ENCODE measurements around the gene MICAL3.

The MICAL3 gene

DNA sequence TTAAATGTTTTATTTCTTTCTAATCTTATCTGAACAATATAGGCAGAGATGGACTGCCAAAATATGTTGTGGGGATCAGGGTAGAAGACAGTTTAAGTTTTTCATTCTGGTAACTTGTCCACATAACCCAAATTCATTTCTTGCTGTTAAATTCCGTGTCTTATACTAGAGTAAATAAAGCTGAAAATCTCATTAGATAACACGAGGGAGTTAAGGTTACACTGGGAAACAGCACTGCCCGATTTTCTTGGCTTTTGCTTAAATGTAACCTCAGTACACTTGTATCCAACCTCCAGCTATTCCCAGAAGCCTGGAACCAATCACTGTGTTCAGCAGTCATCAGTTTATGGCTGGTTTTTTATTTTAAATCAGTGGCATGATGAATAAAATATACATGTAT, 48.2 kb downstream of the MICAL3 start:
- no peak for DNase-seq (ENCODE audit: low read depth in 1 of 2, low spot score in 1 of 2)

DNA sequence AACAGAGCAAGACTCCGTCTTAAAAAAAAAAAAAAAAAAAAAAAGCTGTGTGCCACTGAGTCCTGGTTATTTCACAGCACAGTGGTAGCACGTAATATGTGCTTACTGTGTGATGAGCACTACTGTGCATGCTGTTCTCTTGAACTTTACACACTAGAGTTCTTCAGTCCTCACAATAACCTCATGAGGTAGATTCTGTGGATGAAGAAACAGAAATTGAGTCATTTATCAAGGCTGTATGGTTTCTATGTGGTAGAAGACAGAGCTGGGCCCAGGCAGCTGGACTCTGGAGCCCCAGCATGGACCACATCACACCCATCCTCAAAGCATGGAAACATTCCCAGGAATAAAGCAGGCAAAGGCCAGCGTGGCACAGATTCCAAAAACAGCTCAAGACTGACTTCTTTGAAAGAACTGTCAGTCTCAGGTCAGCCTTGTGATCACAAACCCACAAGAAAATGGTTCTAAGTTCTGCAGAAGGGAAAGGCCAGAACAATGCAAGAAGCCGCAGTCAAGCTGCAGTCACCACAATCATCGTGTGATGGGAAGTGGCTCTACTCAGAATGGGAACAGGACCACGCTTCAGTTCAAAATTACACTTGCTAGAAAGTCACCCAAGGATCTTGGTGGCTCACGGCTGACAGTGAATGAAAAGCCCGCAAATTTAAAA, 49.5 kb downstream of the MICAL3 start:
- no peak for DNase-seq (ENCODE audit: low read depth in 1 of 2, low spot score in 1 of 2)

DNA sequence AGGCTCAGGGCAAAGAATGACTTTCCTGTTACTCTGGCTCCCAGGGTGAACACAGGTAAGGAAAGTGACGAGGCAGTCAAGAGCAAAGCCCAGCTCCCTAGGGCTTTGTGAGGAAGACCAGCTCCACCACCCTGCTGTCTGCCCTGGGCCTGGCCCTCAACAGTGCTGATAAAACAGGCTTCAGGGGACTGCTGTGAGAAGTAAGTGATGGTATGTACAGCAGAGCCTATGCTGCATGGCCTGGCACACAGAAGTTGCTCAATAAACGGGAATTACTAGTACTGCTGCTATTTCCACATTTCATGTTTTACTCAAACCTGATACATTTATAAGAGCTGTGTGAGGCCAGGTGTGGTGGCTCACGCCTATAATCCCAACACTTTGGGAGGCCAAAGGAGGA, 50.3 kb downstream of the MICAL3 start:
- no peak for DNase-seq (ENCODE audit: low read depth in 1 of 2, low spot score in 1 of 2)

DNA sequence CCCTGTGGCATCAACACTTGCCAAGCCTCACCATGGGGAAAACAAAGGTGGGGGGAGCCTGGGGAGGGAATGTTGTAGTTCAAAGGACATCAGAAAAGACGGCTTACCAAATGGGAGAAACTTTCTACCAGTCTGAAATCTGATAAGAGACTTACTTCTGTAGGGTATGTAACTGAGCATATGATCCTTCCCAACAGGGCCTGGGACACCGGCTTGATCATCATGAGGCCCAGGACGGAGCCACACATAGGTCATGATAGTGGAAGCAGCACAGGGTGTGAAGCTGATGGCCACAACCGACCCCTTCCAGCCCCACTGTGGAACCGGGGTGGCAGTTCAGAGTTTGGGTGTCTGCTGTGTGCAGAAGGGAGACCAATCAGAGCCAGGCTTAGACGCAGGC, 51.1 kb downstream of the MICAL3 start:
- no peak for DNase-seq (ENCODE audit: low read depth in 1 of 2, low spot score in 1 of 2)

DNA sequence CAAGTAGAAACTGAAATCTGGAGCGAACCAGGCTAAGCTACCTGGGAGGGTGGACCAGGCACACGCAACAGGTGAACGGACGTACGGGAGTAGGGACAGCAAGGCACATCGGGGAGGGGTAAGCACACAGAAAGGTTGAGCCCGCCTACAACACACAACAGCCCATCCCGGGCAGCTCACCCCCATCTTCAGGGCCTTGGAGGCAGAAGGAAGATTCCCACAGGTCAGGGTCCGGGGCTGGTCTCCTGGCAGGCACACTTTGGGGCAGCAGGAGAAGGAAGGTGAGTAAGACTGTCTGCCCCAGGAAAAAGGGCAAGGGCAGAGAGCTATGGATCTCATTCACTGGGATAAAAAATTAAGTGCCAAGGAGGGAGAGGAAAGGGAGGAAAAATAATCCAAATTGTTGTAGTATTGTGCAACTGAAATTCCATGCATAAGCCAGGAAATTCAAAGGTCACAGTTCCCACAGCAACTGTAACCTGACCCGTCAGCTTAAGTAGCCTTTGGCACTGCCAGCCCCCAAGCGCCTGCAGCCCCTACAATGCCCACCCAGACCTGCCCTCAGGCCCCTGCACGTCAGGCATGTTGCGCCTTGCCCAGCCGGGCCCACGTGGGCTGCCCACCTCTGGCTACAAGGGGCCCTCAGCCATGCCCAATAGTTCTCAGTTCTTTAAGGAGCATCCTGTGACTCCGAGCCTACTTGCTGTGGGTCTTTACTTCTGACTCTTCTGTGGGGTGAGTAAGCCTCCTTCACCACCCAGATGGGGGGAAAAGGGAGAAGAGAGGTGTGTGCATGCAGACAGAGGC, 51.8 kb downstream of the MICAL3 start:
- DNase-seq (ENCODE audit: low read depth in 1 of 2, low spot score in 1 of 2): no peak

DNA sequence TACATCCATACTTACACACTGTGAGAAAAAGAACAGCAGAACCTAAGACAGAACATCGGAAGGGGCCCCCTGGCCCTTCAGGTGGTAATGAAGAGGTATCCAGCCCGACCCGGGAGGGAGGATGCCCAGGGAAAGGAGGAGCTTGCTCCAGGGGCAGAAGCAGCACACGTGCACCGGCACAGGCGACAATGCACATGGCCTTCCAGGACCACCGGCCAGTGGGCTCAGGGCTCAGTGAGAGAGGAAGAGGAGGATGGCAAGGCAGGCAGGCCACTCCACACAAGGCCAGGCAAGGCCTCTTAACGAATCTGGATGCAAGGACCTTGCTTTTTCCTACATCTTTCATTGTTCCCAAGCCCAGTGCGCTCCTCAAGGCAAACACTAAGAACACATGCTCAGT, 52.6 kb downstream of the MICAL3 start:
- no peak for DNase-seq (ENCODE audit: low read depth in 1 of 2, low spot score in 1 of 2)

DNA sequence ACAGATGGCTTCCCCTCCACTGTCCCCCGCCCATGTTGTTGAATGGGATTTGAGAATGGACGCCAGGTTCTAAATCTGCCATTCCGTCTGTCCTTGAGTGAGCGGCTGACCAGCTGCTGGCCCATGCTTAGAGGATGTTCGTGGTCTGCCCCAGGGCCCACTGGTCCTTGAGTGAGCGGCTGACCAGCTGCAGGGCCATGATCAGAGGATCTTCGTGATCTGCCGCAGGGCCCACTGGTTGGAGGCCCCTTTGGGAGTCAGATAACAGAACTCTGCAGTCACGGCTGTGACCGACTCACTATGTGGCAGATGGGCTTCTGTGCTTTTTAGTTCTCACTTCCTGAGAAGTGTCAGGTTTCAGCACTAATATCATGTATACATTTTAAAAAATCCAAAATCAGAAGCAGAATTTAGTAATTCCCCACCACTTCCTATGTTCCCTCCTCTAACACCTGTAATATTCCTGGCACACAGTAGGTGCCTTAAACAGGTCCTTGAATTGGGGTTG, 54.1 kb downstream of the MICAL3 start:
- DNase-seq (ENCODE audit: low read depth in 1 of 2, low spot score in 1 of 2): no peak

DNA sequence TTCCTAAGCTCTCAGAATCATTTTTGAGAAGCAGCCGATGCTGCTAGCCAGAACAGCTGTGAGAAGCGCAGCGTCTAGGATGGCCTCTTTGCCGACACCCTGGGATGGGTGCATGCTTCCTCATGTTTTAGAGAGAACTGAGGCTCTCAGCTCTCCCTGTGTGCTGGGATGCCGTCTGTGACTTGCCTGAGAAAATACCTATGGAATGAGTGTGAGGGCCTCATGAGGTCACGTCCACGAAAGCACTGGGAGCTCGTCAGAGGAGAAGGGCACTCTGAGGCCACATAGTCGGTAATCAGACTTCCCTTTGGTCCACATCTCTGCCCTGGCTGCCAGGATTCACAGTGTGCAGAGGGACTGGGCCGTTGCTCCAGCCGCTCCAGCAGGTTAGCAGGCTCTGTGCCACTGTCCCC, 54.7 kb downstream of the MICAL3 start:
- DNase-seq (ENCODE audit: low read depth in 1 of 2, low spot score in 1 of 2): no peak

DNA sequence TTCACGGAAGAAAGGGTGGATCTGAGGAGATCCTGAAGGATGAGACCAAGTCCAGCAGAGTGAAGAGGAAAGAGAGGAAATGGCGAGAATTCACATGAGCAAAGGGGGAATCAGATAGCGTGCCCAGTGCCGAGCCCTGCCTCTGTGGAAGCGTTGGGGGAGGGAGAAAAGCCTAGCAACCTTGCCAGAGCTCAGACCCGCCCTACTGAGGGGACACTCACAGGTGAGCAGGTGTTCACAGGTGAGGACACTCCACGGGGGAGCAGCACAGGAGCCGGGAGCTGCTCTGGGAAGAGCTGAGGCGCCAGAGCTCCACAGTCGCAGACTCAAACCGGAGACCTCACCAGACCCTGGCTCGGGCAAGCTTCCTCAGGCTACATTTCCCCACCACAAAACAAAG, 56.2 kb downstream of the MICAL3 start:
- DNase-seq (ENCODE audit: low read depth in 1 of 2, low spot score in 1 of 2): no peak

DNA sequence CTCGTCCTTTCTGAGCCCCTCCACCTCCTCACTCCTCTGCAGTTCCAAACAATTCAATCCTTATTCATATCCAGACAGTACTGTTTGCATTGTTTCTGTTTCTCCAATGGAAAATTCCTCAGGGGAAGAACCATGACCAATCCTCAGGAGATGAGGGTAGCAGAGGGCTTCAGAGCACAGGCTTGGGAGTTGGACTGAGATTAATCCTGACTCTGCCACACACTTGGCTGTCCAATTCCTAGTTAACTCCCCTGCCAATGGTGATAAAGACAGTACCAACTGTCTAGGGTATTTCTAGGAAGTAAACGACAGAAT, 58.0 kb downstream of the MICAL3 start:
- DNase-seq (ENCODE audit: low read depth in 1 of 2, low spot score in 1 of 2): no peak

DNA sequence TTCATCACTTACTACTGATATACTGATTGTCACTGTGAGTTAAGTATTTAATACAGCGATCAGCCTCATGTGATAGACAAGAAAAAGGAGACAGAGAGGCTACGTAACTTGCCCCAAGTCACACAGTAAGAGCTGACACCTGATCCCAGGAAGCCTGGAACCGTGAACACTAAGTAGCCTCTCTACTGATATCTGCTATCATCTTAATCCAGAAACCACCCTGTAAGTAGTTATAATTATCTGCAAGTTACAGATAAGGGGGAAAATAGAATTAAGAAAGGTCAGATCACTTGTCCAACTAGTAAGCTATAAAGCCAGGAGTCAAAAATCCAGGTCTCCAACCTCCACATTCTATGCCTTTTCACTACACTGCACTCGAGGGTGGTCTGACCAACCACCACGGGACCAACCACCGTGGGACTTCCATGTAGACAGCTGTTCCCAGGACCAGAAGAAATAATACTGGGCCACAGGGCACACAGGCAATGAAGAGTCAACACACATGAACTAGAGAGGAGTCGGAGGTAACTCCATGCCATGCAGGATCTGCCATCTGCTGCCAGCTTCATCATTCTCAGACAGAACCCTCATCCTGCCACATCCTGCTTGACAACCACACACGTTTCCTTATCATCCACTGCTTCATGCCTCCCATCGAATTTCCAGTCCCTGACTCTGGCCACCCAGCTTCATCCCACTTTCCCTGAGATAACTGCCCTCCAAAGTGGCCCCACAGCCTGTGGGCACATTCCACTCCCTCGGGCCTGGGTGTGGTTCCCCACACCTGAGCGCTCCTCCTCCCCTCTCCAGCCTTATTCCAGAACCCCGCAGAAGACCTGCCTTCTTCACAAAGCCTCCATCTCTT, 58.6 kb downstream of the MICAL3 start:
- no peak for DNase-seq (ENCODE audit: low read depth in 1 of 2, low spot score in 1 of 2)

DNA sequence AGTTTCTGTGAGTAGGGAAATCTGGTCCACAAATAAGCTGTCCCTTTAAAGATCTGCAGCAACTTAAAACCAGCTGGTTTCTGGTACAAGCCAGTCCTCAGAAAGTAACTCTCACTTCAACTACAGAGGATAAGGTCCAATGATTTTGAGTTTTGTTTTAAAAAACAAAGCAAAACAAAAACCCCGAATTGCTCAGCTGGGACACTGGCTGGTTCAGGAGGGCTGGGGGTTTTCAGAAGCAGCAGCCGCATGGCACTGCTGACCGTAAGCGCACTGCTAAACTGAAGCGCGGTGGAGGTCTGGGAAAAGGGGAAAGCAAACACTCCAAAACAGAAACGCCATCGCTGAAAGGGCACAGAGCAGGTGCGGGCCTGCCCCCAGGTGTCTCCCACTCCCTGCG, 59.7 kb downstream of the MICAL3 start:
- DNase-seq (ENCODE audit: low read depth in 1 of 2, low spot score in 1 of 2): no peak

DNA sequence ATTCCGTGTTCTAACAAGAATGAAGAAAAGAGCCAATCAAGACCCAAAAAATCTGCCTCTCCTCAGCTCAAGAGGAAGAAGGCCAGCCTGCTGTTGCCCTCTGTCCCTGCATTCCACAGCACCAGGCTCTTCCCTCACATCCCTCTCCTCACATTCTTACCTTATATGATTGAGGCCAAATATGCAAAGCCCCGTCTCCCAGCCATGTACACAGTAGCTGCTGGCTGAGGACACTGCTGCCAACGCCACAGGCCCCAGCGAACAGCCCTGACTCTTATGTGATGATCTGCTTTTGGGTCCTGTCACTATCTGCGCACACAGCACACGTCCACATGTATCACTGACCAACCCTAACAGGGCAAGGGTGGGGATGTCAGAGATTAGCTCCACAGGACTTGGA, 60.2 kb downstream of the MICAL3 start:
- DNase-seq (ENCODE audit: low read depth in 1 of 2, low spot score in 1 of 2): no peak

DNA sequence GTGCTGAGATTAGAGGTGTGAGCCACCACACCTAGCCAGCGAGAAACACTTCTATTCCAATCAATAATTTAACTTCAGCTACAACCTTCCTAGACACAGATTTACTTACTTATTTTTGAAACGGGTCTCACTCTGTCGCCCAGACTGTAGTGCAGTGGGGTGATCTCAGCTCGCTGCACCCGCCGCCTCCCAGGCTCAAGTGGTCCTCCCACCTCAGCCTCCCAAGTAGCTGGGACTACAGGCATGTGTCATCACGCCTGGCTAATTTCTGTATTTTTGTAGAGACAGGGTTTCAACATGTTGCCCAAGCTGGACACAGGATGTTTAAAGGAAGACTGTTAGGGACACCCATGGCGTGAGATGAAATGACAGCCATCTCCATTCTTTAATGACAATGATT, 61.3 kb downstream of the MICAL3 start:
- DNase-seq (ENCODE audit: low read depth in 1 of 2, low spot score in 1 of 2): no peak

DNA sequence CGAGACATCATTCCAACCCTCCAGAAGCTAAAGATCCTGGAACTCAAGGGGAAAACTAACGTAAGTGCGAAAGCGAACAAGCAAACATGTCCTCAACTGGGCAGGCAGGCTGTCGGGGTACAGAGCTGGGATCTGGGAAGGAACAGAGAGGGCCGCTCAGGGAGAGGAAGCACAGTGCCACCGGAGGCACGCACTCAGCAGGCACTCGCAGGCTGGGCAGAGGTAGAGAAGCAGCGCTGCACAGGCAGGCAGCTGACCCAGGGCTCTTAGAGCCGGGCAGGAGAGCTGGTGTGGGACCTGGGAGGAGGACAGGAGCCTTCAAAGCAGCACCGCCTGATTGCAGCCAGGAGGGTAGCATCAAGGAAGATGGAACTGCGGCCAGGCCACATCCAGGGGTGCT, 62.2 kb downstream of the MICAL3 start:
- no peak for DNase-seq (ENCODE audit: low read depth in 1 of 2, low spot score in 1 of 2)

DNA sequence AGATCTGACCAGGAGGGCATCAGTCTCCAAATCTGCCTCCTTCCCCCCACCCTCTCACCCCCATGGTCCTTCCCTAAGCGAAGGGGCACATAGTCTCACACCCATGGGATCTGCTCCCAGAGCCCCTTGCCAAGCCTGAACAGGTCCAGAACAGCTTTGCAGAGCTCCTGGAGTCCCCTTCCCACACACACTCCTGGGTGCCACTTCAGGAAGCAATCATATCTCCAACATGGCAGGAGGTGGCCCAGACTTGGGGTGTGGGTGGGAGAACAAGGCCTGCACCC, 63.0 kb downstream of the MICAL3 start:
- no peak for DNase-seq (ENCODE audit: low read depth in 1 of 2, low spot score in 1 of 2)

DNA sequence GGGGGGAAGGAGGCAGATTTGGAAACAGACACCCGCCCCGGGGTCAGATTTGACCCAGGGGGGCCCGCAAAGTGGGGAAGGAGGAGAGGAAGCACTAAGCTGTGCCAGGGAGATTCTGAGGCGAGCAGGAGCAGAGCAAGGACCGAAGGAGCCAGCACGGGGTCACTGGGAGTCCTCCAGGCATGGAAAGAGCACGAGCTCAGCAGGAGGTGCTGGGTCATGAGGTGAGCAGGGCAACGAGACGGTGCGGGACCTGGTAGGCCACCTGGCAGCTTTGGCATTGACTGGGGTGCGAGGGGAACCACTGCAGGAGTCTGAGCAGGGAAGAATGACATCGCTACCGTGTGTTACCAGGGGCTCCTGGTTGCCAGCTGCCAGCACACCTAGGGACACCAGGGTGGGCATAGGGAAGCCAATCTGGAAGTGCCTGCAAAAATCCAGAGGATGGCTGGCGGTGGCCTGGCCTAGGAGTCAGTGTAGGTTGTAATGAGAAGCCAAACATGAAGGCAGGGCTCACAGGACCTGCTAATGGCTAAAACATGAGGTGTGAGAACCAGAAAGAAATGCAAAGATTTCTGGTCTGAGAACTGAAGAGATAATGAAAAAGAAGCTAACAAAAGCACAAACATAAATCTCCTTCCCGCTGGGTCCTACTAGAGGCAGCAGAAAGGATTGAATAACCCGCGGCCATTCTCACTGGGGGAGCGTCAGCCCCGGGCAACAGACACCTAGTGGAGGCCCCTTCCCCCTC, 63.5 kb downstream of the MICAL3 start:
- DNase-seq (ENCODE audit: low read depth in 1 of 2, low spot score in 1 of 2): no peak

DNA sequence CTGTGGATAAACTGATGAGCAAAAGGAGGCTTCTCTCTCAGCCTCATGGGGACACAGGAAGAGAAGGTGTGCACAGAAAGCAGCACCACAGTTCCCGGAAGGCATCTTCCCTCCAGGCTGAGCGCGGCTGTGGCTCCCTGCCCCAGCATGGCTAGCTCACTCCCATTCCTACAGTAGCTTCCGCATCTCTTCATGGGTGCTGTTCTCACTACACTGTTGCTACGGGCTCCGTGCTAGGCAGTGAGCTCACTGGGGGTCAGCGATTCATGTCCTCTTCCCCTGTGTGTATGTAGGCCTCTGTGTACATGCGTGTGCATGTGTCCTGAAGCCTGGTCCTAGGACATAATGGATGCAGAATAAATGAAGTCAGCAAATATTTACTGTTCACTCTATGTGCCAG, 64.3 kb downstream of the MICAL3 start:
- DNase-seq (ENCODE audit: low read depth in 1 of 2, low spot score in 1 of 2): no peak

DNA sequence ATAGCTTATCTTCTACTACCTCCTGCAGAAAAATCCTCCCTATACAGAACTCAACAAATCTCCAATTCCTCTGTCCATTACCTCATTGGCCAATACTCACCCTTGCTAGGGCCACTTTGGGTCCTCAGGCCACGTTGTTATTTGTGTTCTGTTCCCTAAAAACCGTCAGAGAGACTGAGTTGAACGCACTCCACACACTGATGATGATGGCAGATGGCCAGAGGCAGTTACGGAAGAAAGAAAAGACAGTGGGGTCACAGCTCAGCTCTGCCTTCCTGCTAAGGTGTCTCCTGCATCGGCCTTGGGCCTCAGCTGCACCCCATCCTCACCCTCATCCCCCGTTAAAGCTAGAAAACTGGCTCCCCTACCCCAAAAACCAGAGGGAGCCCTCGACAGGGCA, 66.2 kb downstream of the MICAL3 start:
- DNase-seq (ENCODE audit: low read depth in 1 of 2, low spot score in 1 of 2): no peak

DNA sequence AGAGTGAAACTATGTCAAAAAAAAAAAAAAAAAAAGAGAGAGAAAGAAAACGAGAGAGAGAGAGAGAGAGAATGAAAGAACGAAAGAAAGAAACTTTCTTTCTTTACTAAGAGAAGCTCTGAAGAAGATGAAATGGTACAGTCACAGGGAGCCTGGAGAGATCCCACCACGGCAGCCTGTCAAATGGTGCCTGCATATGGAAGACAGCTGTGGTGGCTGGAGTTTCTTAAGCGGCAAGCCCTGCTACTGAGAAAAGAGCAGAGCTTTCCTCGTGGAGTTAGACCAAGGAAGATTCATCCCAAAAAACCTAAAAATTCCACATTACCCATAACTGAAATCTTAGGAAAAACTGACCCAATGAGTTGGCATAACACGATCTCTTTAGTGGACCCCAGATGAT, 66.7 kb downstream of the MICAL3 start:
- DNase-seq (ENCODE audit: low read depth in 1 of 2, low spot score in 1 of 2): no peak

DNA sequence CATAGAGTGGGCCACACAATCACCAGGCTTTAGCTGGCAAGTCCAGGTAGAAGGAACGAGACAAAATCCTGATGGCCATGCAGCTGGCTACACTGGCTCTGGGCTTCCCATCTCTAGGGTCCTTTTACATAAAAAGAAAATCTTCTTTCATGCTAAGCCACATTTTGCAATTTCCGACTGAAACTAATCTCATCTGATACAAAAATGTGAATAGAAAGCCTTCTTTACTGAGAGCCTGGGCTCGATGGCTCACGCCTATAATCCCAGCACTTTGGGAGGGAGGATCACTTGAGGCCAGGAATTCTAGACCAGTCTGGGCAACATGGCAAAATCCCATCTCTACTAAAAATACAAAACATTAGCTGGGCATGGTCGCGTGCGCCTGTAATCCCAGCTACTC, 67.2 kb downstream of the MICAL3 start:
- DNase-seq (ENCODE audit: low read depth in 1 of 2, low spot score in 1 of 2): no peak

DNA sequence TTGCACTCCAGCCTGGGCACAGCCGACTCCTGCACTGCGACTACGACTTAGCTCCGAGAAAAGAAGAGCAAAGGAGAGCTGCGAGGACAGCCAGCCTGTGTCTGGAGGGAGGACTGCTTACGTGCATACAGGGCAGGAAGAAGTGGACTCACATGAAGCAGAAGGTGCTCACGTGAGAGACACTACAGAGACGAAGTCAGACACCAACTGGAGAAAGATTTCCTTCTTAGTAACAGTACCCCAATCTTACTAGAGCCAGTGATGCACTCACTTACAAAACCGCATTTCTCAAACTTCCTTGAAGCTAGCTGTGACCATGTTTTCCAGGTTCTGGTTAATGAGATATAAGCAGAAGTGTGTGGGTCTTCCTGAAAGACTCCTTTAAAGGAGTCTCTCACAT, 67.7 kb downstream of the MICAL3 start:
- no peak for DNase-seq (ENCODE audit: low read depth in 1 of 2, low spot score in 1 of 2)
